Epithelial cell of proximal tubule (primary cell): ENCODE results near the gene COL25A1. TPM values are rescaled to one million over a fixed set of nuclear protein-coding genes. Genes with fewer than 3 reads are reported as not detected.

Experiments
- DNase-seq: peaks from one replicate; pipeline ENCODE4 v3.0.0-alpha.2; 2011; ENCODE audit warnings: low read depth
- H3K4me3 ChIP-seq: 2 replicates; pipeline ENCODE4 v1.5.1; 2011; ENCODE audit warnings: low read depth, mild to moderate bottlenecking, low read length
- CTCF ChIP-seq: conservative IDR thresholded peaks from 2 replicates; pipeline ENCODE4 v1.5.1; 2012; ENCODE audit warnings: low read depth, mild to moderate bottlenecking, low read length
- total RNA-seq: library from RNA; depleted of rRNA; stranded (reverse); fragments of >200 nt; gene quantifications from 2 replicates; pipeline ENCODE4 v1.2.3, GENCODE V29; 2015

COL25A1 gene
- total RNA-seq, 1 donor from 2014 or later, result 0.46 TPM

- no peak overlapping the region for H3K4me3 ChIP-seq
- DNase-seq, result no peak
Measured at GRCh38 chr4:108930186-108930585, 372.3 kb downstream of the COL25A1 start.

DNA sequence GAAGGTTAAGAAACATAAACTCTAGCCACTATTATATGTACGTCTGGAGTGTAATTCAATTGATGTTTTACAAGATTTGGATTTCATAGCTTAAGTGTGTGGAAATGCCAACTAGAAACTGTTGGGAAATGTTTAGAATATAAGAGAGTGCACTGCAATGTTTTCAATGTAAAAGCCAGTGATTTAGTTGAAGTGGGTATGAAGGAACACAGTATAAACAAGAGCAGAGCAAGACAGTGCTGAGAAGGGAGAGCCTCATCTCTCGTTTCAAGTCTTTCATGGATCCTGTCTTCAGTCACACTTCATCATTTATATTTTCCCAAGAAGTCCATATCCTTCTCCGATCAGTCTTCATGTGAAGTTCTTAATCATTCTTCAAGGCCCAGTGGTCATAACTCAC, 375.7 kb downstream of the COL25A1 start:
- DNase-seq, result no peak
- TF ChIP-seq CTCF, result no peak

More at GRCh38 chr4:108930186-108930585, 372.3 kb downstream of the COL25A1 start:
- no peak for TF ChIP-seq CTCF

GRCh38 chr4:108926061-108926460, 376.4 kb downstream of the COL25A1 start:
- TF ChIP-seq CTCF, result no peak
- DNase-seq, result no peak
- H3K4me3 ChIP-seq, result no peak overlapping the region

More for the DNA sequence above, 375.7 kb downstream of the COL25A1 start:
- H3K4me3 ChIP-seq, result no peak overlapping the region

GRCh38 chr4:108922191-108922590, 380.3 kb downstream of the COL25A1 start:
- no peak for DNase-seq
- no peak overlapping the region for H3K4me3 ChIP-seq
- TF ChIP-seq CTCF, result no peak

- no peak for TF ChIP-seq CTCF
- DNase-seq, result no peak
- no peak overlapping the region for H3K4me3 ChIP-seq
Measured at GRCh38 chr4:108920395-108921087, 381.9 kb downstream of the COL25A1 start.

GRCh38 chr4:108919226-108919893, 383.1 kb downstream of the COL25A1 start:
- no peak for DNase-seq
- H3K4me3 ChIP-seq, result no peak overlapping the region
- TF ChIP-seq CTCF, result no peak

DNA sequence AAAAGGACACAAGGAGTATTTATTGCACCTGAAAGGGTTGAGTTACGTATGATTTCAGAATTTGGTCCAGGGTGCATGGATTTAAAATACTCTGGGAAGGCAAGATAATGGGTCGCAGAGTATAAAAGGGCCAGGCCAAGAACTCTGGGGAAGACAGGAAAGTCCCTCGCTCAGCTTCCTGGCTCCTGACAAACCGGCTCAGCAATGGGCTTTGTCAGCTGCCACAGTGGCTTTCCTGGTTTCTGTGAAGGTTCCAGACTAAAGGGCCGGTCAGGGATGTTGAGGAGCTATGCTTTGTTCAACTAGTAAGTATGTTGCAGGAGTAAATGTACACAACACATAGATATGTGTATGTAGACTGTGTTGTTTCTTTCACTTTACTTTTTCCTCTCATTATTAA, 385.2 kb downstream of the COL25A1 start:
- no peak for TF ChIP-seq CTCF
- no peak for DNase-seq

More for the DNA sequence above, 385.2 kb downstream of the COL25A1 start:
- H3K4me3 ChIP-seq, result no peak overlapping the region
